ENCODE results near the gene MT1A. TPM values are rescaled to one million over a fixed set of nuclear protein-coding genes. Genes with fewer than 3 reads are reported as not detected.

The MT1A gene
- polyA plus RNA-seq, 1 donor (not counting 4 experiments of a cell fraction or from before 2014, with no cell fraction given): not detected

GRCh38 chr16:56652600-56652999 lies 14.1 kb downstream of the MT1A start:
- no peaks in the 10 kb centered on the region for H3K36me3 ChIP-seq (ENCODE audit: control insufficient read depth in 2 of 2, extremely low read depth in 1 of 2, insufficient read depth in 2 of 2, low read length in 2 of 2)
- no peak overlapping the region for H2AFZ ChIP-seq (ENCODE audit: control insufficient read depth, low read length)
- TF ChIP-seq CTCF (optimal IDR thresholded peaks at IDR 0.05 in 1 of 3, IDR thresholded peaks at IDR 0.05 in 1 of 3, conservative IDR thresholded peaks at IDR 0.05 in 1 of 3; ENCODE audit: extremely low read depth in 1 of 3, insufficient read depth in 2 of 3, low read length in 3 of 3) (no peak), EZH2 (IDR thresholded peaks at IDR 0.05; ENCODE audit: low read length) (no peak)
- peaks cover 16% of the 10 kb centered on the region for H3K4me1 ChIP-seq (ENCODE audit: control insufficient read depth, extremely low read depth, insufficient read depth, low read length)
- H3K27ac ChIP-seq (ENCODE audit: control insufficient read depth, insufficient read depth, low read length): no peak overlapping the region
- H3K4me2 ChIP-seq (ENCODE audit: control insufficient read depth, extremely low read depth, insufficient read depth, low read depth, low read length): no peak overlapping the region
- dilution Hi-C loops (cut with MboI; ENCODE audit: extremely low pct_ligation_motif_present, low sequenced_read_pairs): no loop called here
- H4K20me1 ChIP-seq (ENCODE audit: control insufficient read depth, extremely low read depth, insufficient read depth, low read length): no peaks in the 10 kb centered on the region
- no peak for FAIRE-seq
- H3K4me3 ChIP-seq (ENCODE audit: control insufficient read depth in 2 of 3, extremely low read depth in 1 of 3, insufficient read depth in 2 of 3, low read depth in 1 of 3, low read length in 3 of 3): no peak overlapping the region
- peaks cover 5% of the 10 kb centered on the region for H3K27me3 ChIP-seq (ENCODE audit: control insufficient read depth, extremely low read depth, insufficient read depth, low read length)
- no peaks in the 10 kb centered on the region for H3K9me3 ChIP-seq (ENCODE audit: control insufficient read depth, low read depth, low read length)
- no peaks in the 10 kb centered on the region for H3K79me2 ChIP-seq (ENCODE audit: control insufficient read depth, insufficient read depth, low read length)
- H3K9ac ChIP-seq (ENCODE audit: control insufficient read depth, extremely low read depth, insufficient read depth, low read length): no peak overlapping the region
- no peaks in the 10 kb centered on the region for H3K9me1 ChIP-seq (ENCODE audit: control insufficient read depth, extremely low read depth, insufficient read depth, low read length)
- DNase-seq (ENCODE audit: low read depth, low spot score): no peak

GRCh38 chr16:56653218-56653617 lies 14.8 kb downstream of the MT1A start:
- TF ChIP-seq EZH2 (IDR thresholded peaks at IDR 0.05; ENCODE audit: low read length) (no peak), CTCF (optimal IDR thresholded peaks at IDR 0.05 in 1 of 3, IDR thresholded peaks at IDR 0.05 in 1 of 3, conservative IDR thresholded peaks at IDR 0.05 in 1 of 3; ENCODE audit: extremely low read depth in 1 of 3, insufficient read depth in 2 of 3, low read length in 3 of 3) (no peak)
- Histone ChIP-seq H3K36me3 (ENCODE audit: control insufficient read depth in 2 of 2, extremely low read depth in 1 of 2, insufficient read depth in 2 of 2, low read length in 2 of 2) (no peaks in the 10 kb centered on the region), H3K4me1 (ENCODE audit: control insufficient read depth, extremely low read depth, insufficient read depth, low read length) (peaks cover 20% of the 10 kb centered on the region), H3K9ac (ENCODE audit: control insufficient read depth, extremely low read depth, insufficient read depth, low read length) (no peak overlapping the region), H3K27me3 (ENCODE audit: control insufficient read depth, extremely low read depth, insufficient read depth, low read length) (peaks cover 7% of the 10 kb centered on the region), H2AFZ (ENCODE audit: control insufficient read depth, low read length) (no peak overlapping the region), H4K20me1 (ENCODE audit: control insufficient read depth, extremely low read depth, insufficient read depth, low read length) (no peaks in the 10 kb centered on the region), H3K9me3 (ENCODE audit: control insufficient read depth, low read depth, low read length) (no peaks in the 10 kb centered on the region), H3K9me1 (ENCODE audit: control insufficient read depth, extremely low read depth, insufficient read depth, low read length) (no peaks in the 10 kb centered on the region), H3K4me3 (ENCODE audit: control insufficient read depth in 2 of 3, extremely low read depth in 1 of 3, insufficient read depth in 2 of 3, low read depth in 1 of 3, low read length in 3 of 3) (no peak overlapping the region), H3K4me2 (ENCODE audit: control insufficient read depth, extremely low read depth, insufficient read depth, low read depth, low read length) (no peak overlapping the region), H3K27ac (ENCODE audit: control insufficient read depth, insufficient read depth, low read length) (no peak overlapping the region), H3K79me2 (ENCODE audit: control insufficient read depth, insufficient read depth, low read length) (no peaks in the 10 kb centered on the region)
- no peak for FAIRE-seq
- dilution Hi-C loops (cut with MboI; ENCODE audit: extremely low pct_ligation_motif_present, low sequenced_read_pairs): no loop called here
- no peak for DNase-seq (ENCODE audit: low read depth, low spot score)

Measured in keratinocyte (primary cell).